HG03135 (cell line): Measurements from ENCODE around the gene RAPGEF4.

ENCODE experiments used
- ATAC-seq: cut with Tn5 transposase; IDR thresholded peaks from one replicate; pipeline ENCODE4 v1.9.1; 2021; ENCODE audit warnings: mild to moderate bottlenecking, moderate library complexity; ENCODE audit not compliant: unreplicated experiment

Gene RAPGEF4

DNA sequence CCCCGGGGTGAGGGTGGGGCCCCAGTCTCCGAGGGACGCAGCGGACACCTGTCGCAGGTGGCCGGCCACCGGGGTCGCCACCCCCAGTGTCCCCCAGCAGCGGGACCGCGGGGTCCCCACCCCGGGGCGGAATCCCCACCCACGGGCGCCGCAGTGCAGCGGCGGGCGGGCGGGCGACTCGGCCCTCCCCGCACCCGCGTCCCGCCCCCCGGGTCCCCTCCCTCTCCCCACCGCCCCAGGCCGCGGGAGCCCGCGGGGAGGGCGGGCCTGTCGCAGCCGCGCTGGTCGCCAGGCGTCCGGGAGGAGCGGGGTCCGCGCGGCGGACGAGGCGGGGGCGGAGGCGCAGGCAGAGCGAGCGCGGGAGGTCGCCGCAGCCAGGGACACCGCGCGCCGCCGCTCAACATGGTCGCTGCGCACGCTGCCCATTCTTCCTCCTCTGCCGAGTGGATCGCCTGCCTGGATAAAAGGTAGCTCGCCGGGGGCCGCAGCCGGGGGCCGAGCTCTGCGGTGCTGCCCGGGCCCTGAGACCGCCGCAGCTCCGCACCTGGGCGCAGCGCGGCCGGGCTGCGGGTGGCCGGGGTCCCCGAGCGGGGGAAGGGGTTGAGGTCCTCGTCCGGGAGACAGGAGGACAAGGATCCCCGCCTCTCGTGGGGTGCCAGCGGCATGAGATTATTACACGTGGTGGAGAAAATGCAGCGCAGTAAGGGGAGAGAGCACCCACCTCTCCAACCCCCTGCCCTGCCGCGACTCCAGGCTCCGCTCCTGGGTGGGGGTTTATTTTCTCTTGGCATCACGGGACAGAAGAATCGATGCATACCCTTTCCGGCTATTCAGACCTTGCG lies at the start of gene RAPGEF4:
Gene RAPGEF4, plus strand, starts transcription at position 264 of the 842 bp plus-strand sequence. Its CDS starts 139 bp downstream, at position 403.
- ATAC-seq, result no peak

DNA sequence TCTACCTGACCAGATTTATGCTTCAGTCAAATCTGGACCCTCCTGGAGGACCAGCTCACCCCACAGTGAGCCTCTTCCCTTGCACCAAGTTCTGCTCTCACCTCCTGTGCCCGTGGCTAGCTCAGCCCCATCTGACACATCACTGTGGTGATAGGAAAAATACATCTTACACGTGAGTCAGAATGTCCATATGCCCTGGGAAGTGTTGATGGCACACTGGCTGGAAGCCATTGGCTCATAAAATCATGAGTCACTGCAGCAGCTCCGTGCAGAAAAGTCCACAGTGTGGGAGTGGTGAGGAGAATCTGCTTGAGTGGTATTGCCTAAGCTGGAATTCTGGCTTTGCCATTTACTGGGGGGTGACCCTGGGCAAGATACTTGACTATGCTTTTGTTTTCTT lies 42.6 kb upstream of the RAPGEF4 start:
- ATAC-seq, result no peak

DNA sequence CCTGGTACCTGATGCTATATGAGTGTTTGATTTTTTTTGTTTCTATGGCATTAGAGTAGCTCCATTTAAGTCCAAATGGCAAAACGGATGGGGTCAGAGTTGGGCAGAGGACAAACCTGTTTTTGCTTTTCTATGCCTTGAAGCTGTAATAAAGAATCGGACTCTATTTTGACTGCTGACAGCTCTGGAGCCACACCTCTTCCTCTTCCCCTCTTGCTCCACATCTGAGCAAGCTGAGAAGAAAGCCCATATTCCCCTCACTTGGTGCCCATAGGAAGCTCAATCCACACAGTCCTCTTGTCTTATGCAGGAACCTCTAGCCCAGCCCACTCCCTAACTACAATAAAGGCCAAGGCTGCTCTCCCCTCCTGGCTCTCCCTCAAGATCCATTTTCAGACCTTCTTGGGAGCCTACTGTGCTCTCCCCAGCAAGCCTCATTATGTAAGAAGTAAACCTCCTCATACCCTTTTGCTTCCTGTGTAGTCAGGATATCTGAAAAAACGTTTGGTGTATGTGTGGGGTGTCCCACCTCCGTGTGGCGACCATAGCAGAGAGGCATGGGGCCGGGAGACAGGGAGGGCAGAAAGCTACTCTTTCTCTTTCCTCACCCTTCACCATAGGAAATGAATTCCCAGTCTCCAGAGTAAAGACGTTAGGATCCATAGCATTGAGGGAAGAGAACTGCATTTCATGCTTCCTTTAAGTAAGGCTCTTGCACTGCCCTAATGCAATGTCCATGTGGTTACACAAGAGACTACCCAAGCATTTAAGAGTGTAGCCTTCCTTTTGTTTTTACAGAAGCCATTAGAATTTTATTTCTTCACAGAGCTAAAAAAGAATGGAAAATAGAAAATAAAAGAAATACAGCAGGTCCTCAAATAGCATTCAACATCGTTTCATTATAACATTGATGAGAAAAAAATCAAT lies 41.9 kb upstream of the RAPGEF4 start:
- no peak for ATAC-seq

- no peak for ATAC-seq
These were observed 38.3 kb upstream of the RAPGEF4 start for GRCh38 chr2:172697296-172697695.

- no peak for ATAC-seq
These were observed 37.4 kb upstream of the RAPGEF4 start for GRCh38 chr2:172698041-172698863.

- ATAC-seq, result no peak
These were observed 34.4 kb upstream of the RAPGEF4 start for GRCh38 chr2:172701250-172701649.

- ATAC-seq, result no peak
These were observed 33.2 kb upstream of the RAPGEF4 start for GRCh38 chr2:172702451-172702850.

DNA sequence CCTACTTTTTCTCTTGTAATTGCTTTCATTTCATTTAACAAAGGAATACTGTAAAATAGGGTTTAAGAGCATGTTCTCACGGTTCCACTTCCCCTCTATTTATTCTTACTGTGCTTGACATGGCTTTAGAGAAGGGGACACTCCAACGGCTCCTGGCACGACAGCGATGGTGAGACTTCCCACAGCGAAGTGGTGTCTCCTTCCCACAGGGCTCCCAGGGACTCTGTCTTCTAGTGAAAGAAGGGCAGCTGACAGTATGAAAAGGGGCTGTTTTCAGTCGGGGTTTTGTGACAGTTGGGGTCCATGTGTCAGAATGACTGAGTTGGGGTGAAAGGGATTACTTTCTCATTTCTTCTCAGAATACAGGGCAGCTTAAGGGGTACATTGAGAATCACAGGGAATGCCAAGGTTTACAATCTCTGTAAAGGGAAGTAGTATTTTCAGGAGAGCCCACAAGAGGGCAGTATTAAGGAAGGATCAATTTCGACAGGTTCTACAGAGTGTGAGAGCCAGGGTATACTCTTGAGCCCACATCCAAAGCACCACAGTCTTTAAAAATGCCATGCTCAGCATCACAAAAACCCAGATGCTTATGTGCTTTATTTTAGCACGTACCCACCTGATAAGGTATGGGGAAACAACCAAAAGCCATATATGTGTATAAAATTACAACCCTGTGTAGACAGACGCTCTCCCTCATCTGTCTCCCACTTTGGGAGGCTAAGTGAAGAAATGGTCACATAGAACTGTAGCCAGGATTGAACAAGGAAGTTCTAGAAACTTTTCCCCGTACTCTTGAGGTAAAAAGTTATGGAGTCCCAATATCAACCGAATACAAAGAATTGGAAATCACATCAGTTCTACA lies 31.3 kb upstream of the RAPGEF4 start:
- ATAC-seq, result no peak

DNA sequence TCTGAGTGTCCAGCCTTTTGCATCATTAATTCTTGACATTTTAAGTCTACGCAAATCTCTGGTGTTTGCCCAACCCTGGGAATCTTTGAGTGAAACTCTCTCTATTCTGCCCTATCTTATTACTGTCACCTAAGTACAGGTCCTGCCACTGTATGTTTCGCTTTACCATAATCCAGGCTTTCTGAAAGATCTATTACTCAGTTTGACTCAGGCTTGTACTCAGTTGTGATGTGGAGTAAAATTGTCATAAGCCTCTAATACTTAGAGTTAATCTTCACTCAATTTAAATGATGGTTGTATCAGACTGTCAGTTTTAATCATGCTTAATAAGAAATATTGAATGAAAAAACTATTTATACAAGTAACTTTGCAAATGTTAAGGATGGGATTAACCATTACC lies 30.3 kb upstream of the RAPGEF4 start:
- ATAC-seq, result no peak

- no peak for ATAC-seq
These were observed 27.4 kb upstream of the RAPGEF4 start for GRCh38 chr2:172708247-172708646.

- ATAC-seq, result no peak
These were observed 25.9 kb upstream of the RAPGEF4 start for GRCh38 chr2:172709566-172710291.

- ATAC-seq, result no peak
These were observed 25.0 kb upstream of the RAPGEF4 start for GRCh38 chr2:172710584-172711047.

- no peak for ATAC-seq
These were observed 24.5 kb upstream of the RAPGEF4 start for GRCh38 chr2:172711110-172711509.

- no peak for ATAC-seq
These were observed 23.4 kb upstream of the RAPGEF4 start for GRCh38 chr2:172712251-172712650.

GRCh38 chr2:172713365-172713875 lies 22.2 kb upstream of the RAPGEF4 start:
- no peak for ATAC-seq

- no peak for ATAC-seq
These were observed 13.2 kb upstream of the RAPGEF4 start for GRCh38 chr2:172722481-172722880.

GRCh38 chr2:172723286-172723685 lies 12.4 kb upstream of the RAPGEF4 start:
- ATAC-seq, result no peak

- no peak for ATAC-seq
These were observed 10.9 kb upstream of the RAPGEF4 start for GRCh38 chr2:172724724-172725123.

DNA sequence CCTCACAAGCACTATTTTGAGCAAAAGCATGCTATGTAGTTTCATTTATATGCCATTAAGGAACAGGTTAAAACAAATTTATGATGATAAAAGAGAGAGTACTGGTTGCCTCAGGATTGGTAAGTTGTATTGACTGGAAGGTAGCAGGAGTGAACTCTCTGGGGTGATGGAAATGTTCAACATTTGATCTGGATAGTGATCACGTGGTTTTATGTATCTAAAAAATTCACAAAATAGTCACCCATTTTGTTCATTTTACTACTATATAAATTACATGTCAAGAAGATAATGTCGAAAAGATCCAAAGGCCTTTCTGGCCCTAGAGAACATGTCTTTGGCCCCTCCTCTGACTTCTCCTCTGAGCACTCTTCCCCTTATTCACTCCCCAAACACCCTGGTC lies 10.4 kb upstream of the RAPGEF4 start:
- no peak for ATAC-seq
